ENCODE measurements around the gene SNED1. TPM values are rescaled to one million over a fixed set of nuclear protein-coding genes. Genes with fewer than 3 reads are reported as not detected.

Gene SNED1
- total and polyA plus RNA-seq, 9 of the 15 experiments (the other 6 are each of a cell fraction or from before 2014, with no cell fraction given), result 0.03 to 0.07 (median 0.05) TPM; not detected in 5

DNA sequence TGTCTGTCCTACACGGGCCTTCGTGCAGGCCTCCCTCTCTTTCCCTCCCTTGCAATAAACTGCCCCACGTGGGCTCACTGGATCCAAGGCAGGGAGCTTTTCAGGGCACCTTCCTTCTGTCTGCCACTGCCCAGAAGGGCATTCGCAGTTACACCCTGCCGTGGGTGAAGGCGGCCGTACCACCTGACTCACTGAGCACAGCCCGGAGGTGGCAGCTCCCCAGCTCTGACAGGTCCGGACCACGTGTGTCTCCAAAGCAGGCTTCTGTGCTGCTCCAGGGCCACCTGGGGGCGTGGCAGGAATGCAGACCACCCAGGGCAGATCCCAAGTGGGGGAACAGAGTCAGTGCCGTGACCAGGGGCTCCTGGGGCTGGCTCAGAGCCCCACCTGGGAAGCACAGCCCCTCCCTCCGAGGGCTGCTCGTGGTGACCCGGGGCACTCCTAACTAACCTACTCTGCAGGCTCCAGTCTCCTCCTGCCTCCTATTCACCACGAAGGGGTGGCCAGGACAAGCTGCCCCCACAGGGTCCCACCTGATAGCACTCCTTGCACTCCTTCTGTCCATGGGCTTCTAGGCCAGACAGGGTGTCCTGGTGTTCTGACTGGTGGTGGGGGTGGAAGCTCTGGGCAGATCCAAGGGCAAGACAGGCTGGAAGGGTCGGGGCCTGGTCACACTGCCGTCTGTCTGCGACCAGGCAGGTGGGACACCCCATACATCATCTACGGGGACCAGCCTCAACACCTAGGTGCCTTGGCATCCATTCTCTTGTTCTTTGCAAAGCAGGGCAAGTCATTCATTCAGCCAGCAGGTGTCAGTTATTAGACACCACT is 9.7 kb downstream of the SNED1 start:
- H3K4me3 ChIP-seq, result no peak overlapping the region
- ChIA-PET POLR2A (interaction anchor here (0.6 kb wide), 1 partner anchor 312 kb away, joined by 4 read pairs; no protein-coding TSS in a partner anchor), CTCF (ENCODE audit: low intra/inter-chr PET ratio) (no interaction called here)
- H3K36me3 ChIP-seq (ENCODE audit: control insufficient read depth, insufficient read depth, low read length), result no peaks in the 10 kb centered on the region
- WGBS (ENCODE audit: insufficient coverage, low coverage, missing lambda C conversion rate), result 6% methylated on average over 11 of the region's 20 CpGs
- H3K9me3 ChIP-seq (replicated peaks; ENCODE audit: control insufficient read depth, insufficient read depth, low read depth, low read length), result no peaks in the 10 kb centered on the region
- H3K4me1 ChIP-seq (replicated peaks in 1 of 2; ENCODE audit: control insufficient read depth in 2 of 2, insufficient read depth in 2 of 2, low read length in 2 of 2), result peaks cover 0 to 7% of the 10 kb centered on the region in 2 experiments; a peak in 1 of 5 replicates
- peaks cover 0 to 20% of the 10 kb centered on the region in 2 experiments; a peak in 2 of 5 replicates for H3K27me3 ChIP-seq (ENCODE audit: control insufficient read depth in 2 of 2, insufficient read depth in 2 of 2, low read length in 2 of 2)
- H3K9ac ChIP-seq (ENCODE audit: insufficient read depth in 1 of 2, low read depth in 2 of 2, low read length in 2 of 2), result no peak overlapping the region
- no peaks in the 10 kb centered on the region for H4K20me1 ChIP-seq (replicated peaks; ENCODE audit: control insufficient read depth, insufficient read depth, low read length)
- intact Hi-C loops (cut with micrococcal nuclease), result no loop called here
- H2AFZ ChIP-seq (ENCODE audit: low read depth, low read length), result no peak overlapping the region
- no peak for TF ChIP-seq ZNF184 (CRISPR knock-in tag; IDR thresholded peaks at IDR 0.05)
- TF ChIP-seq ZNF584 (CRISPR knock-in tag; IDR thresholded peaks at IDR 0.05; ENCODE audit: low read depth), result no peak
- TF ChIP-seq CBX8 (IDR thresholded peaks at IDR 0.05; ENCODE audit: borderline replicate concordance, extremely low read depth, low read depth, low read length, poor library complexity, severe bottlenecking), result no peak
- TF ChIP-seq ARID2 (IDR thresholded peaks at IDR 0.05), result no peak
- TF ChIP-seq CHAMP1 (IDR thresholded peaks at IDR 0.05), result no peak
- no peak for TF ChIP-seq ZNF717 (CRISPR knock-in tag; IDR thresholded peaks at IDR 0.05)
- TF ChIP-seq, protein P1, sequence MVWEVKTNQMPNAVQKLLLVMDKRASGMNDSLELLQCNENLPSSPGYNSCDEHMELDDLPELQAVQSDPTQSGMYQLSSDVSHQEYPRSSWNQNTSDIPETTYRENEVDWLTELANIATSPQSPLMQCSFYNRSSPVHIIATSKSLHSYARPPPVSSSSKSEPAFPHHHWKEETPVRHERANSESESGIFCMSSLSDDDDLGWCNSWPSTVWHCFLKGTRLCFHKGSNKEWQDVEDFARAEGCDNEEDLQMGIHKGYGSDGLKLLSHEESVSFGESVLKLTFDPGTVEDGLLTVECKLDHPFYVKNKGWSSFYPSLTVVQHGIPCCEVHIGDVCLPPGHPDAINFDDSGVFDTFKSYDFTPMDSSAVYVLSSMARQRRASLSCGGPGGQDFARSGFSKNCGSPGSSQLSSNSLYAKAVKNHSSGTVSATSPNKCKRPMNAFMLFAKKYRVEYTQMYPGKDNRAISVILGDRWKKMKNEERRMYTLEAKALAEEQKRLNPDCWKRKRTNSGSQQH (CRISPR knock-in tag; IDR thresholded peaks at IDR 0.05), result no peak
- TF ChIP-seq MCM5 (IDR thresholded peaks at IDR 0.05; ENCODE audit: low read depth), result no peak
- TF ChIP-seq PHTF2 (CRISPR knock-in tag; IDR thresholded peaks at IDR 0.05), result no peak
- no peak for TF ChIP-seq HMG20A (CRISPR knock-in tag; conservative IDR thresholded peaks at IDR 0.05)
- TF ChIP-seq SPI1 (IDR thresholded peaks at IDR 0.05; ENCODE audit: borderline replicate concordance, low read depth, low read length), result no peak
- no peak for TF ChIP-seq JUND (IDR thresholded peaks at IDR 0.05; ENCODE audit: borderline replicate concordance, low read depth, low read length)
- TF ChIP-seq JUND (tag; IDR thresholded peaks at IDR 0.05; ENCODE audit: borderline replicate concordance, low read depth, low read length), result no peak
- TF ChIP-seq WHSC1 (IDR thresholded peaks at IDR 0.05; ENCODE audit: low read length), result no peak
- no peak for TF ChIP-seq CCNT2 (IDR thresholded peaks at IDR 0.05; ENCODE audit: borderline replicate concordance, extremely low read depth, insufficient read length, low read depth, low read length)
- BruUV-seq (replicated peaks), result no TSS peak
- ATAC-seq (no peak), FAIRE-seq (no peak), DNase-seq (ENCODE audit: extremely low read depth in 1 of 4, low spot score in 3 of 4) (no peak)
- H3K4me2 ChIP-seq (ENCODE audit: insufficient read depth, low read length), result no peak overlapping the region
- no peaks in the 10 kb centered on the region for H3K9me1 ChIP-seq (ENCODE audit: control insufficient read depth, insufficient read depth, low read length)
- no peak overlapping the region for H3K27ac ChIP-seq (ENCODE audit: extremely low read depth, low read depth, low read length)
- no peaks in the 10 kb centered on the region for H3K79me2 ChIP-seq (ENCODE audit: control insufficient read depth, insufficient read depth, low read length)
- in situ Hi-C loops (cut with MboI), result no loop called here
